HCT116 (cell line): Measurements from ENCODE around the gene C14orf180. TPM values are rescaled to one million over a fixed set of nuclear protein-coding genes. Genes with fewer than 3 reads are reported as not detected.

Experiments
- ATAC-seq: fragments of 200-7000 bp; cut with Tn5 transposase; 2 replicates; pipeline ENCODE4 v1.9.1; 2020; ENCODE audit warnings: mild to moderate bottlenecking, moderate library complexity
- BruUV-seq: library from RNA; stranded (reverse); fragments of 400-500 nt; replicated peaks from 2 replicates; lab custom pipeline; 2021; lab: Mats Ljungman, UMichigan
- CTCF ChIA-PET: fragments of 300-600 bp; sonication (Branson Sonifier 250); formaldehyde crosslinking; loops from one replicate; lab custom pipeline; 2021; ENCODE audit warnings: antibody characterized with exemption; lab: Charles Lee
- POLR2A ChIA-PET: fragments of 300-600, 350-600 bp; sonication (Branson Sonifier 250); formaldehyde crosslinking; loops from one replicate; lab custom pipeline; 2021; ENCODE audit warnings: antibody characterized with exemption; lab: Charles Lee
- RAD21 ChIA-PET, 2 experiments: fragments of 300-600 bp; sonication (Branson Sonifier 250); formaldehyde crosslinking; loops; one replicate each; lab custom pipeline; 2023; ENCODE audit warnings: low total read pairs in 2 of 2; ENCODE audit not compliant: uncharacterized antibody in 2 of 2, unreplicated experiment in 2 of 2, low non-redundant PET in 1 of 2; lab: Charles Lee
- DNase-seq: peaks from one replicate; pipeline ENCODE4 v3.0.0-alpha.2; 2010; ENCODE audit warnings: low read depth, low spot score
- H2AFZ ChIP-seq: fragments of 200-600 bp; shearing (Covaris generic), sonication (generic); 2 replicates; pipeline ENCODE4 v1.6.1; 2017; ENCODE audit warnings: low read depth, mixed run types, mixed read lengths, antibody characterized with exemption, low read length; ENCODE audit not compliant: poor library complexity, severe bottlenecking
- H3K27ac ChIP-seq: 2 replicates; pipeline ENCODE4 v1.5.1; 2012; ENCODE audit warnings: low read depth, low read length
- H3K27me3 ChIP-seq: fragments of 200-600 bp; sonication (generic); 2 replicates; pipeline ENCODE4 v1.6.1; 2016; ENCODE audit warnings: mixed run types, low read length, mixed read lengths; ENCODE audit not compliant: insufficient read depth
- H3K36me3 ChIP-seq, 2 experiments: fragments of 200-500 bp in 1 of 2; fragments of 200-600 bp in 1 of 2; sonication (Bioruptor generic) in 1 of 2; sonication (generic) in 1 of 2; 2 replicates each; pipeline versions ENCODE4 v1.5.1 to v1.6.1; 2014 to 2016; ENCODE audit warnings: low read length in 2 of 2, inconsistent platforms in 1 of 2, mixed read lengths in 1 of 2, mixed run types in 1 of 2; ENCODE audit not compliant: insufficient read depth in 2 of 2, control insufficient read depth in 1 of 2
- H3K4me1 ChIP-seq, 2 experiments: fragments of 200-600 bp in 1 of 2; sonication (generic) in 1 of 2; 2 replicates each; pipeline versions ENCODE4 v1.5.1 to v1.6.1; 2012 to 2017; ENCODE audit warnings: low read length in 2 of 2, inconsistent platforms in 1 of 2, mild to moderate bottlenecking in 1 of 2, mixed read lengths in 1 of 2, mixed run types in 1 of 2, moderate library complexity in 1 of 2; ENCODE audit not compliant: insufficient read depth in 2 of 2, control insufficient read depth in 1 of 2
- H3K4me2 ChIP-seq: fragments of 200-600 bp; sonication (generic); 2 replicates; pipeline ENCODE4 v1.6.1; 2017; ENCODE audit warnings: mixed run types, low read length, mixed read lengths
- H3K4me3 ChIP-seq, 2 experiments: fragments of 200-600 bp in 1 of 2; sonication (generic) in 1 of 2; replicated peaks in 1 of 2; 2 replicates each; pipeline ENCODE4 v1.5.1; 2011 to 2016; ENCODE audit warnings: low read length in 2 of 2, control low read depth in 1 of 2, low read depth in 1 of 2, mild to moderate bottlenecking in 1 of 2, mixed read lengths in 1 of 2, mixed run types in 1 of 2
- H3K79me2 ChIP-seq: fragments of 200-600 bp; sonication (generic); 2 replicates; pipeline ENCODE4 v1.6.1; 2017; ENCODE audit warnings: mild to moderate bottlenecking, mixed run types, low read length, moderate library complexity, mixed read lengths; ENCODE audit not compliant: insufficient read depth
- H3K9ac ChIP-seq: fragments of 200-600 bp; sonication (generic); 2 replicates; pipeline ENCODE4 v1.6.1; 2016; ENCODE audit warnings: low read length, mixed read lengths
- H3K9me2 ChIP-seq: fragments of 200-600 bp; sonication (generic), shearing (Covaris generic); 2 replicates; pipeline ENCODE4 v1.6.1; 2017; ENCODE audit warnings: mixed run types, mild to moderate bottlenecking, moderate library complexity; ENCODE audit not compliant: insufficient read depth
- H3K9me3 ChIP-seq, 2 experiments: fragments of 200-500 bp in 1 of 2; fragments of 200-600 bp in 1 of 2; sonication (Bioruptor generic) in 1 of 2; sonication (generic) in 1 of 2; 2 replicates each; pipeline ENCODE4 v1.6.1; 2014 to 2017; ENCODE audit warnings: low read length in 2 of 2, mixed read lengths in 2 of 2, inconsistent platforms in 1 of 2, low read depth in 1 of 2, mild to moderate bottlenecking in 1 of 2, mixed run types in 1 of 2, moderate library complexity in 1 of 2; ENCODE audit not compliant: control insufficient read depth in 1 of 2, insufficient read depth in 1 of 2
- H4K20me1 ChIP-seq: fragments of 200-600 bp; sonication (generic), shearing (Covaris generic); 2 replicates; pipeline ENCODE4 v1.6.1; 2017; ENCODE audit warnings: mixed run types, mild to moderate bottlenecking, moderate library complexity; ENCODE audit not compliant: insufficient read depth
- CBX3 ChIP-seq: IDR thresholded peaks from 2 replicates; pipeline ENCODE4 v1.6.1; 2012; ENCODE audit warnings: low read depth
- CEBPB ChIP-seq: IDR thresholded peaks from 2 replicates; pipeline ENCODE4 v1.6.1; 2012; ENCODE audit warnings: low read depth
- ELF1 ChIP-seq: IDR thresholded peaks from 2 replicates; pipeline ENCODE4 v1.6.1; 2012; ENCODE audit warnings: low read depth, borderline replicate concordance
- EZH2phosphoT487 ChIP-seq: fragments of 200-600 bp; IDR thresholded peaks from 2 replicates; pipeline ENCODE4 v1.6.1; 2018; ENCODE audit warnings: antibody characterized with exemption, borderline replicate concordance
- FOSL1 ChIP-seq: IDR thresholded peaks from 2 replicates; pipeline ENCODE4 v1.6.1; 2012; ENCODE audit warnings: low read depth
- POLR2A ChIP-seq: IDR thresholded peaks from 2 replicates; pipeline ENCODE4 v1.7.0; 2011; ENCODE audit warnings: borderline replicate concordance; ENCODE audit not compliant: insufficient read depth, insufficient read length; ENCODE audit errors: extremely low read depth
- POLR2AphosphoS5 ChIP-seq: IDR thresholded peaks from 2 replicates; pipeline ENCODE4 v1.6.1; 2011; ENCODE audit warnings: mild to moderate bottlenecking, low read depth, low read length, moderate library complexity
- RAD21 ChIP-seq: IDR thresholded peaks from 2 replicates; pipeline ENCODE4 v1.6.1; 2012; ENCODE audit warnings: low read depth, mild to moderate bottlenecking
- SP1 ChIP-seq: IDR thresholded peaks from 2 replicates; pipeline ENCODE4 v1.6.1; 2012; ENCODE audit warnings: low read depth
- ZNF274 ChIP-seq: fragments of 200-500 bp; sonication (Bioruptor generic); IDR thresholded peaks from 2 replicates; pipeline ENCODE4 v1.6.1; 2014; ENCODE audit warnings: mild to moderate bottlenecking, low read depth, low read length, inconsistent platforms
- intact Hi-C: fragments of 100-400 bp; cut with micrococcal nuclease; formaldehyde crosslinking; loops from 2 replicates; pipeline ENCODE4 v1.10.0; 2022
- total RNA-seq: library from RNA; stranded (reverse); gene quantifications from one replicate; pipeline ENCODE4 v1.2.1, GENCODE V29; 2021; ENCODE audit not compliant: unreplicated experiment

The C14orf180 gene
- total RNA-seq, 1 experiment from 2014 or later = not detected

GRCh38 chr14:104602315-104602932 lies 22.9 kb downstream of the C14orf180 start:
- no peaks in the 10 kb centered on the region for H3K9me3 ChIP-seq
- RAD21 ChIA-PET = no interaction called here
- TF ChIP-seq SP1 = no peak

GRCh38 chr14:104602933-104603325 lies 23.4 kb downstream of the C14orf180 start:
- no peak for TF ChIP-seq POLR2A
- no peak for TF ChIP-seq EZH2phosphoT487
- TF ChIP-seq ZNF274 = no peak
- TF ChIP-seq FOSL1 = no peak
- TF ChIP-seq POLR2AphosphoS5 = no peak
- TF ChIP-seq CEBPB = no peak
- TF ChIP-seq ELF1 = no peak
- no peak for TF ChIP-seq RAD21
- no peak for TF ChIP-seq CBX3
- Histone ChIP-seq H3K4me2 (no peak overlapping the region), H3K36me3 (no peaks in the 10 kb centered on the region), H3K9me2 (no peaks in the 10 kb centered on the region), H3K9me3 (no peaks in the 10 kb centered on the region), H3K9ac (no peak overlapping the region), H3K27me3 (0 out of 2 replicates have a peak, but pooled peaks cover 7% of the 10 kb centered on the region), H3K4me1 (no peaks in the 10 kb centered on the region), H3K27ac (no peak overlapping the region), H4K20me1 (no peaks in the 10 kb centered on the region), H2AFZ (no peak overlapping the region), H3K79me2 (no peaks in the 10 kb centered on the region), H3K4me3 (no peak overlapping the region)
- no TSS peak for BruUV-seq
- POLR2A ChIA-PET = no interaction called here
- intact Hi-C loops = no loop called here
- no peak for DNase-seq
- RAD21 ChIA-PET = no interaction called here
- no peak for ATAC-seq
- CTCF ChIA-PET = no interaction called here

More at GRCh38 chr14:104602315-104602932, 22.9 kb downstream of the C14orf180 start:
- Histone ChIP-seq H3K4me3 (no peak overlapping the region), H3K27ac (no peak overlapping the region), H3K36me3 (no peaks in the 10 kb centered on the region), H2AFZ (no peak overlapping the region), H3K4me1 (no peaks in the 10 kb centered on the region), H3K9ac (no peak overlapping the region), H4K20me1 (no peaks in the 10 kb centered on the region), H3K9me2 (no peaks in the 10 kb centered on the region), H3K27me3 (0 out of 2 replicates have a peak, but pooled peaks cover 4% of the 10 kb centered on the region), H3K4me2 (no peak overlapping the region), H3K79me2 (no peaks in the 10 kb centered on the region)
- ChIA-PET CTCF (no interaction called here), POLR2A (no interaction called here)
- BruUV-seq = no TSS peak
- intact Hi-C loops = no loop called here
- ATAC-seq (no peak), DNase-seq (no peak)
